AG08396 (cell line): ENCODE measurements around the gene RAB3IP.

Experiments
- DNase-seq: peaks from one replicate; pipeline ENCODE4 v3.0.0; 2012; ENCODE audit warnings: low spot score, mixed read lengths

The RAB3IP gene

GRCh38 chr12:69738351-69739286 lies at the start of gene RAB3IP:
RAB3IP (plus strand) TSS chr12:69738860; CDS start chr12:69755409, 16,549 bp downstream.
- DNase-seq: peak; percentile 97

- no peak for DNase-seq
Measured at GRCh38 chr12:69689638-69690037, 49.0 kb upstream of the RAB3IP start.

- DNase-seq: no peak
Measured at GRCh38 chr12:69694123-69694522, 44.5 kb upstream of the RAB3IP start.

GRCh38 chr12:69698054-69698453 lies 40.6 kb upstream of the RAB3IP start:
- no peak for DNase-seq

- DNase-seq: no peak
Measured at GRCh38 chr12:69698769-69699540, 39.7 kb upstream of the RAB3IP start, which contains the start of gene BEST3. BEST3 (minus strand) TSS chr12:69699303; CDS start chr12:69697798, 1,505 bp downstream.

GRCh38 chr12:69701826-69702225 lies 36.8 kb upstream of the RAB3IP start:
- no peak for DNase-seq

GRCh38 chr12:69703146-69703642 lies 35.5 kb upstream of the RAB3IP start:
- DNase-seq: no peak

GRCh38 chr12:69704357-69704756 lies 34.3 kb upstream of the RAB3IP start:
- no peak for DNase-seq

GRCh38 chr12:69708649-69709048 lies 30.0 kb upstream of the RAB3IP start:
- no peak for DNase-seq

GRCh38 chr12:69712826-69713225 lies 25.8 kb upstream of the RAB3IP start:
- DNase-seq: no peak

- DNase-seq: no peak
Measured at GRCh38 chr12:69714542-69714941, 24.1 kb upstream of the RAB3IP start.

GRCh38 chr12:69719336-69720316 lies 19.0 kb upstream of the RAB3IP start:
- no peak for DNase-seq

GRCh38 chr12:69720750-69721149 lies 17.9 kb upstream of the RAB3IP start:
- DNase-seq: no peak

- DNase-seq: no peak
Measured at GRCh38 chr12:69726922-69727321, 11.7 kb upstream of the RAB3IP start.

GRCh38 chr12:69732088-69732487 lies 6.6 kb upstream of the RAB3IP start:
- DNase-seq: no peak

GRCh38 chr12:69733638-69734037 lies 5.0 kb upstream of the RAB3IP start:
- no peak for DNase-seq

- DNase-seq: peak; percentile 39
Measured at GRCh38 chr12:69739287-69740191, 879 bp downstream of the RAB3IP start.

GRCh38 chr12:69744109-69744508 lies 5.4 kb downstream of the RAB3IP start:
- no peak for DNase-seq

GRCh38 chr12:69751476-69751875 lies 12.8 kb downstream of the RAB3IP start:
- DNase-seq: no peak

- no peak for DNase-seq
Measured at GRCh38 chr12:69755302-69755701, 16.6 kb downstream of the RAB3IP start.
